Endometrial microvascular endothelial cells (primary cell): ENCODE results near the gene EXTL2. TPM values are rescaled to one million over a fixed set of nuclear protein-coding genes. Genes with fewer than 3 reads are reported as not detected.

ENCODE experiments used
- total RNA-seq: library from RNA; depleted of rRNA; stranded (reverse); fragments of >200 nt; gene quantifications from one replicate; pipeline ENCODE4 v1.2.3, GENCODE V29; 2015; ENCODE audit errors: inconsistent ontology term

The EXTL2 gene
- total RNA-seq, 1 donor from 2014 or later, result 23.4 TPM

Other genes with a start within 250 kb of the EXTL2 start
- 7.9 TPM for gene VCAM1, start 175.1 kb downstream of the EXTL2 start, total RNA-seq
- gene SLC30A7, start 1.2 kb upstream of the EXTL2 start, total RNA-seq, result 43.2 TPM
- gene DPH5, start 130.9 kb upstream of the EXTL2 start, total RNA-seq, result 45.7 TPM